Neural crest cell (in vitro differentiated cells): ENCODE data around the gene MROH2A. TPM values are rescaled to one million over a fixed set of nuclear protein-coding genes. Genes with fewer than 3 reads are reported as not detected.

Source experiments
- DNase-seq: peaks from one replicate; pipeline ENCODE4 v3.0.0; 2021; ENCODE audit warnings: low read depth, mixed read lengths, low spot score
- H3K27ac Mint-ChIP-seq: one replicate; pipeline ENCODE4 v1.8.0; 2021; ENCODE audit warnings: mild to moderate bottlenecking, mixed read lengths; ENCODE audit not compliant: unreplicated experiment
- H3K27me3 Mint-ChIP-seq: 2 replicates; pipeline ENCODE4 v1.8.0; 2021; ENCODE audit warnings: low read depth, mild to moderate bottlenecking, mixed read lengths
- H3K36me3 Mint-ChIP-seq: 2 replicates; pipeline ENCODE4 v1.8.0; 2021; ENCODE audit warnings: low read depth, mild to moderate bottlenecking, mixed read lengths
- H3K4me1 Mint-ChIP-seq: 2 replicates; pipeline ENCODE4 v1.8.0; 2021; ENCODE audit warnings: mixed read lengths
- H3K4me3 Mint-ChIP-seq: one replicate; pipeline ENCODE4 v1.8.0; 2021; ENCODE audit warnings: mild to moderate bottlenecking, mixed read lengths
- H3K9me3 Mint-ChIP-seq: 2 replicates; pipeline ENCODE4 v1.8.0; 2021; ENCODE audit warnings: mixed read lengths
- total RNA-seq: library from RNA; stranded (reverse); gene quantifications from 2 replicates; pipeline ENCODE4 v1.2.1, GENCODE V29; 2021
- TF ChIP-seq, protein P1 (sequence below): fragments of 200-600 bp; sonication (generic); conservative IDR thresholded peaks from 2 replicates; pipeline ENCODE4 v1.5.0; 2021; ENCODE audit warnings: antibody characterized with exemption, mild to moderate bottlenecking

Gene MROH2A
- total RNA-seq, 1 donor from 2014 or later, result not detected

DNA sequence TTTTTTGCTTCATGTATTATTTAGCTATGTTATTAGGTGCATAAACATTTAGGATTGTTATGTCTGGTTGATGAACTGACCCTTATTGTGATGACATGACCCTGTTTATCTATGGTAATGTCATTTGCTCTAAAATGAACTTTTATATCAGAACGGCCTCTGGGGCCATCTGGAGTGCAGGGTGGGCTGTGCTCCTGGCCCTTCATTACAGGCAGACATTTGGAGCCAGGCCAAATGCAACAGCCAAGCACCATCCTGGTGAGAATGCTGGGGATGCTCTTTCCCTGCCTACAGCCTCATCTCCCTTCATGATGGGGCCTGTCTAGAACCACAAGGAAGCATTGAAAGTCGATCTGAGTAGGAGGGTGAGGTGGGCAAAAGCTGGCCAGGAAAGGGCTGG, 38.2 kb downstream of the MROH2A start:
- Mint-ChIP-seq H3K4me3 (no peak overlapping the region), H3K4me1 (peaks cover 12% of the 10 kb centered on the region), H3K36me3 (no peaks in the 10 kb centered on the region), H3K27ac (no peak overlapping the region), H3K27me3 (no peaks in the 10 kb centered on the region), H3K9me3 (no peaks in the 10 kb centered on the region)
- DNase-seq, result no peak
- TF ChIP-seq, protein P1, sequence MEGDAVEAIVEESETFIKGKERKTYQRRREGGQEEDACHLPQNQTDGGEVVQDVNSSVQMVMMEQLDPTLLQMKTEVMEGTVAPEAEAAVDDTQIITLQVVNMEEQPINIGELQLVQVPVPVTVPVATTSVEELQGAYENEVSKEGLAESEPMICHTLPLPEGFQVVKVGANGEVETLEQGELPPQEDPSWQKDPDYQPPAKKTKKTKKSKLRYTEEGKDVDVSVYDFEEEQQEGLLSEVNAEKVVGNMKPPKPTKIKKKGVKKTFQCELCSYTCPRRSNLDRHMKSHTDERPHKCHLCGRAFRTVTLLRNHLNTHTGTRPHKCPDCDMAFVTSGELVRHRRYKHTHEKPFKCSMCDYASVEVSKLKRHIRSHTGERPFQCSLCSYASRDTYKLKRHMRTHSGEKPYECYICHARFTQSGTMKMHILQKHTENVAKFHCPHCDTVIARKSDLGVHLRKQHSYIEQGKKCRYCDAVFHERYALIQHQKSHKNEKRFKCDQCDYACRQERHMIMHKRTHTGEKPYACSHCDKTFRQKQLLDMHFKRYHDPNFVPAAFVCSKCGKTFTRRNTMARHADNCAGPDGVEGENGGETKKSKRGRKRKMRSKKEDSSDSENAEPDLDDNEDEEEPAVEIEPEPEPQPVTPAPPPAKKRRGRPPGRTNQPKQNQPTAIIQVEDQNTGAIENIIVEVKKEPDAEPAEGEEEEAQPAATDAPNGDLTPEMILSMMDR, result no peak

DNA sequence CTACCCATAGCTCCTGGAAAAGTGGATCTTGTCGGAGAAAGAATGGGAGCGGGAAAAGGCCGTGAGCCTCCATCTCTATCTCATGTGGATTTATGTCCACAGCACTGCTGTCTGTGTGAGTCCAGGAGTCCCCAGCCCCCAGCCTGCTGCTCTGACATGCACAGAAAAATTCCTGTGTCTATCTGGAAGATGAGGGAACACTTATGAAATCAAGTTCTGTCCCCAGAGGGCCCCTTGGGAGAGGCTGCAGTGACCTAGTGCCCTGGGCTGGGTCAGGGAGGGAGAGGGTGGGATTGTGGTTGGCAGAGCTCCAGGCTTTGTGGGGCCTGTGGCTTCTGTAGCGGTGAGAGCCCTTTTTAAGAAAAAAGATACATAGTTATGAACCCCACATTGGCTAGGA, 38.6 kb downstream of the MROH2A start:
- no peaks in the 10 kb centered on the region for H3K27me3 Mint-ChIP-seq
- TF ChIP-seq, protein P1, result no peak
- no peak for DNase-seq
- no peak overlapping the region for H3K27ac Mint-ChIP-seq
- H3K36me3 Mint-ChIP-seq, result no peaks in the 10 kb centered on the region
- no peak overlapping the region for H3K4me3 Mint-ChIP-seq
- no peaks in the 10 kb centered on the region for H3K9me3 Mint-ChIP-seq
- peaks cover 12% of the 10 kb centered on the region for H3K4me1 Mint-ChIP-seq

DNA sequence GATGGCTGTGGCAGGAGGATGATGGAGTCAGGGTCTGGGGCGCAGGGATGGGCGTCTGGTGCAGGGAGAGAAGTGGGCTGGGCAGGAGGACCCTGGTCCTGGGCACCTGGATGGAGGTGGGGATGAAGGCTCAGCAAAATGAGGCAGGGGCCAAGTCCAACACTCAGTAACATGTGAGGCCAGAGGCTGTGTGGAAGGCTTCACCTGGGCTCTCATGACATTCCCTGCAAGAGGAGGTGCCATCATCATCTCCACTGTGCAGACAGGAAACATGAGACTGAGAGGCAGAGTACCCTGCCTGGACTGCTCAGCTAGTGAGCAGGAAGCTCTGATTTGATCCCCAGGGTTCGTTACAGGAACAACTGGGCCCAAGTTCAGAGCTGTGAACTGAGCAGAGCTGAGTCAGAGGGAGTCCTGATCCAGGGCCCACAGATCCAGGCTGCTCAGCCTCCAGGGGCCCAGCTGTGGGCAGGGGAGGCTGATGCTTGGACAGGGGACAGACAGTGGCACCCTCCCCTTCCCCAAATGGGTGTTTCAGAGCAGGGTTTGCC, 39.3 kb downstream of the MROH2A start:
- no peak for DNase-seq
- Mint-ChIP-seq H3K4me3 (no peak overlapping the region), H3K27me3 (no peaks in the 10 kb centered on the region), H3K27ac (no peak overlapping the region), H3K36me3 (no peaks in the 10 kb centered on the region), H3K4me1 (peaks cover 12% of the 10 kb centered on the region), H3K9me3 (no peaks in the 10 kb centered on the region)
- TF ChIP-seq, protein P1, result no peak

DNA sequence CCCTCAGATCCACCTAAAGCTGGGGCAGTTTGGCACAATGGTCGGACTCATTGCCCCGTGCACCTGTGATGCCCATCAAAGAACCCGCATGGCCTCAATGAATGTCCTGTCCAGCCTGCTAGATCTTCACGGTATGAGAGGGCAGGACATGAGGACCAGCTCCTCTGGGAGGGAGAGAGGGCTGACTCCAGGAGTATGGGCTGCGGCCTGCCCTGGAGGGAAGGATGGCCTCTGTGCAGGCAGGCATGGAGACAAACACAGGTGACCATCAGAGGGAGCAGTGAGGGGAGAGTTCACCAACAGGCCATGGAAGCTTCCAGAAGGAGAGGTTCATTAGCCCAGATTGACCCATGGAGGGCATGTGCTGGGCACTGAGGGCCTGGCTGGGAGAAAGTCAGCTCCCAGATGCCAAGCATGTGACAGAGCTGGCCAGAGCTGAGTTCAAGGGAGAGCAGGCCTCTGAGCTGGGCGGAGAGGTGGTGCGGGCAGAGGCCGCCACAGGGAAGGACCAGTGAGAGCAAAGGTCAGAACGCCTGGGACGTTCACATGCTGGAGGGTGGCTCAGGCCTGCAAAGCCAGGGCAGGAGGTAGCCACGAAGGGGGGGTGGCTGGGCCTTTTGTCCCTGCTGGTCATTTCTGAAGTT, 40.0 kb downstream of the MROH2A start:
- H3K4me1 Mint-ChIP-seq, result peaks cover 12% of the 10 kb centered on the region
- H3K36me3 Mint-ChIP-seq, result no peaks in the 10 kb centered on the region
- H3K4me3 Mint-ChIP-seq, result no peak overlapping the region
- no peak for DNase-seq
- H3K27ac Mint-ChIP-seq, result no peak overlapping the region
- H3K9me3 Mint-ChIP-seq, result no peaks in the 10 kb centered on the region
- TF ChIP-seq, protein P1, result no peak
- no peaks in the 10 kb centered on the region for H3K27me3 Mint-ChIP-seq

DNA sequence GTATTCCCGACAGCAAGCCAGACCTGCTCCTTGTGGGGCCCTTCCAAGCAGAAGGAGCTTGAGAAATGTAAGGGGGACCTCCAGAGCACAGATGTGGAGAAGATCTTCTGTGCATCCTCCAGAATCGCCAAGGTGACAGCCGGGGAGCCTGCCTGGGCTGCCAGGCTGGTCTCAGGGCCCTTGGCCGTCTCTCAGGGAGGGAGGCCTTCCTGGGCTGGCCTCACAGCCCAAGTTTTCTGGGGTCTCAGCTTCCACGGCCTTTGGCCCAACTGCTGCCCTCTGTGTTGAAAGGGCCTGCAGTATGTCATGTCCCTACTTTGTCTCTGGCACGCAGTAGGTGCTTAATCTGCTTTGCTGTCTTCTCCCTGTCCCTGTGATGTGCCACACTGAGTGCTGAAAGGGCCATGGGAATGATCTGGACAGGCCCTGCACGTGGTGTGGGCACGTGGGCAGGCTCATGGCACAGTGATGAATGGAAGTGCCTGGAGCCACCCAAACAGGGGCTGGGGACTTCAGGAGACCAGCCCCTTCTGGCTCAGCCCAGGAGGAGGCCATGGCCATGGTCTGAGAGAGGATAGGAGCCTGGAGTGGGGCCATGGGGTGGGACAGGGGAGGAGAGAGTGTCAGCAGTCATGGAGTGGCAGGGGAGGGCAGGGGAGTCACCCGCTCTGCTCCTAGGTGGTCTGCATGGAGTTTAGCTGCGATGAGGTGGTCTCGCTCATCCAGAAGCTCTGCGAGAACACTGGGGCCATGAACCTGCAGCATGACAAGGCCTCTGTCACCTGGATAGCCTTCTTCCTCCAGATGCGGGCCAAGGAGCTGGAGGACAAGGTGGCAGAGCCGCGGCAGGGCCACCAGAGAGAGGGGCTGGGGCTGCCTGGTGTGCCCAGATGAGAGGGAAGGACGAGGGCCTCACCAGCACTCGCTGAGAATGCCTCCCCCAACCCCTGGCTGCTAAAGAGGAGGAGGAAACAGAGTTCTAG, 40.8 kb downstream of the MROH2A start:
- TF ChIP-seq, protein P1, result no peak
- DNase-seq, result no peak

More for the DNA sequence above, 40.8 kb downstream of the MROH2A start:
- Mint-ChIP-seq H3K27ac (no peak overlapping the region), H3K4me3 (no peak overlapping the region), H3K4me1 (peaks cover 12% of the 10 kb centered on the region), H3K36me3 (no peaks in the 10 kb centered on the region), H3K9me3 (no peaks in the 10 kb centered on the region), H3K27me3 (no peaks in the 10 kb centered on the region)
